Activated T-helper 1 cell treated with anti-CD3 and anti-CD28 coated beads, Interleukin-2, amount 50 U/mL, for 16 hours (primary cell): Measurements from ENCODE around the gene UBLCP1.
"Not testable (repeated sequence)": the region's sequence is repeated elsewhere in the genome, so short reads cannot be mapped to it uniquely, and the experiment has no call there.

ENCODE experiments used
- DNase-seq, 2 donors: peaks; one replicate each; pipeline ENCODE4 v3.0.0-alpha.2; 2020; ENCODE audit warnings: low read depth in 1 of 2, low spot score in 1 of 2

The UBLCP1 gene, protein sequence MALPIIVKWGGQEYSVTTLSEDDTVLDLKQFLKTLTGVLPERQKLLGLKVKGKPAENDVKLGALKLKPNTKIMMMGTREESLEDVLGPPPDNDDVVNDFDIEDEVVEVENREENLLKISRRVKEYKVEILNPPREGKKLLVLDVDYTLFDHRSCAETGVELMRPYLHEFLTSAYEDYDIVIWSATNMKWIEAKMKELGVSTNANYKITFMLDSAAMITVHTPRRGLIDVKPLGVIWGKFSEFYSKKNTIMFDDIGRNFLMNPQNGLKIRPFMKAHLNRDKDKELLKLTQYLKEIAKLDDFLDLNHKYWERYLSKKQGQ

DNA sequence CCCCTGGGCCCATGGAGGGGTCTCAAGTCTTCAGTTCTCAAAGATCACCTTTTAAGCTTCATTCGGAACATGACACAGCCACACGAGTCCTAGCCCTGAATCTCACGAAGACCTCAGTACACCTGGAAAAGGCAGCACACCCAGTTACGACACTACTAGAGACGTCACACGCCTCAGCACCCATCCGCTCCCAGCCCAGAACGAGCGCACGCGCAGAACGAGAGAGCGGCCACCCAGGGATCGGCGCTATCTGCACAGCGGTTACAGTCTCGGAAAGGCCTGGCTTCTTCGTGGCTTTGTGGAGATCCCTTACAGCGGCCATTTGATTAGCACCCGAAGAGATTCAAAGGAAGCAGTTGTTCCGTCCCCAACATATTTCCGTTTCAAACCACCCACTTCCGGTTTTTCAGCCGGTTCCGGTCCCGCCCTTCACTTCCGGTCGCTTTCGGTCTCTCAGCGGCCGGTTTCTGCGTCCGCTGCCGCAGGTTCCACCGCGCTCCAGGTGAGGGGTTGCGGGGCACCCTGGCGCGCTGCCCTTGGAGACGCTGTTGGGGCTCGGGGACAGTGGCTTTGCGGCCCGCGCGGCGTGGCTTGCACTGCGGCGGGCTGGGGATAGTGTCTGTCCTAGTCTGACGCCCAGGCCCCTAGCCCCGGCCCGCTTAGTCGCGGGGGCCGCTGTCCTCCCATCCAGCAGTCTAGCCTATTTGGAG lies at the start of gene UBLCP1:
TSS of gene UBLCP1 (plus strand) at position 432 of the 710 bp plus-strand sequence. CDS start 5,626 bp downstream, outside the sequence.
- peak; percentile 55 to 68 for DNase-seq

DNA sequence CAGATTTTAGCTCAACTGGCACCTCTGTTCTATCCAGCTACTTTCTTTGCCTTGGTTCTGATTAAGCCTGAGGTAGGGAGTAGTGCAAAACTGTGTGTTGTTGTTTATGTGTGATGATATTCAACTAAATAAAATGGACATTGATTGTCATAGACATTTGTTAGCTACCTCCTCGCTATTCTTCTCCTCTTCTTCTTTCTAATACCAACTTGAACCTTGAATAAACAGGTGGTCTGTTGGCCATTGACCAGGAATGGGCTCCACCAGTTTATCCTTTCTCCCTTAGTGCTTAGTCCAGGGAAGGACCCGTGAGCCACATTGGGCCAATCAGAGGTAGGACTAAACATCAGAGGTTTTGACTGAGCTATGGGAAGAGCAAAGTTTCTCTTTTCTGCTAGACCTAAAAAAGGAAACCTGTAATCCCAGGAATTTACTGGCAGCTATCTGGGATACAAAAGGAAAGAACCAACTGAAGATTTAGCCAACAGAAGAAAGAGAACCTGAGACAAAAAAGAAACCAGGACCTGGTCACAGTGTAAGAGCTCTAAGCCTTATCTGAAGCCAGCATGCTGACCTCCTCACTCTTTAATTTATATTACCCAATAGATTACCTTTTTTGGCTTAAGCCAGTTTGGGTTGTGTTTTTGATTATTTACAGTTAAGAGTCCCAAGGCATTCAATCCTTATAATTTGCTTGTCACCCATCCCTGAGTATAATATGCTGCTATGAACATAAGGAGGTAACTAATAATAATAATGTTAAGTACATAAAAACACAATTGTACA lies 48.4 kb upstream of the UBLCP1 start:
- DNase-seq = no peak

DNA sequence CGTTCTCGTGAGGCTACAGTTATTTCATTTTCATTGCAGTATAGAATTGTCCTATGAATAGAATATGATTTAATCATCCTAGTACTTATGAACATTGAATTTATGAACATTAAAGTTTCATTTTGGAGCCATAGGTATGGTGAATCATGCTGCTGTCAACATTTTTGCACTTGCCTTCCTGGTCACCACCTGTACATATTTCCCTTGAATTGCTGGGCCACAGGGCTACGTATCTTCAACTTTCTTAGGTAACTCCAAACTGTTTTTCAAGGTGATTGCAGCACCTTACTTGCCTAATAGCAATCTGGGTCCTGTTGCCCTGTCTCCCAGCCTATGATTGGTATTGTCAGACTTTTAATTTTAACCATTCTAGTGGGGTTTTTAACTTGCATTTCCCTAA lies 47.2 kb upstream of the UBLCP1 start:
- DNase-seq = no peak

DNA sequence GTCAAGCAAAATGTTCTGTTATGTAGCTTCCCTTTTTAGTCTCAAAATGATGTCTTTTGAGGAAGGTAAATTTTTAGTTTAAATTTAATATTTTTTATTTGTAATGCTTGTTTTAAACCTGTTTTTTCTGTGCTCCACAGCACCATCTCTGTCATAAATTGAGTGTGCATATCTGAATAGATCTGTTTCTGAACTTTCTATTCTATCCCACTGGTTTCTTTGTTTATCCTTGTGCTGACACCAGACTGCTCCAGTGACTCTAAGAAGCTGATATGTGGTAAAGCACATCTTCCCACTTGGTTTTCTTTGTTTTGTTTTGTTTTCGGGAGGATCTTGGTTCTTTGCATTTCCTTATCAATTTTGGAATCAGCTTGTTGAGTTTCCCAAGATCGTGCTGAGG lies 46.6 kb upstream of the UBLCP1 start:
- no peak for DNase-seq

DNA sequence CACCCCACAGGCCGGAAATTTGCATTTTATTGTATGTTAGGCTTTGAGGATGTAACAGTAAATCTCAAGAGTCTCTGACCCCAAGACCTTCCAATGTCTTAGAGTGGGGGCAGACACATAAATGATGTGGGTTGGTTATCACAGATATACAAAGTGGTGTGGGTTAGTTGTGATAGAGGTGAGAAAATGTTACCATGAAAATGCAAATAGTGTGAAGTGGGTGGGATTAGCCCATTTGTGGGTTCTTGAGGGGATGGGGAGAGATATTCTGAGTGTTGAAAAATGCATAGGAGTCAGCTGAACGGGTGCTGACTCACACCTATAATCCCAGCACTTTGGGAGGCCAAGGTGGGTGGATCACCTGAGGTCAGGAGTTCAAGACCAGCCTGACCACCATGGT lies 45.9 kb upstream of the UBLCP1 start:
- no peak for DNase-seq

DNA sequence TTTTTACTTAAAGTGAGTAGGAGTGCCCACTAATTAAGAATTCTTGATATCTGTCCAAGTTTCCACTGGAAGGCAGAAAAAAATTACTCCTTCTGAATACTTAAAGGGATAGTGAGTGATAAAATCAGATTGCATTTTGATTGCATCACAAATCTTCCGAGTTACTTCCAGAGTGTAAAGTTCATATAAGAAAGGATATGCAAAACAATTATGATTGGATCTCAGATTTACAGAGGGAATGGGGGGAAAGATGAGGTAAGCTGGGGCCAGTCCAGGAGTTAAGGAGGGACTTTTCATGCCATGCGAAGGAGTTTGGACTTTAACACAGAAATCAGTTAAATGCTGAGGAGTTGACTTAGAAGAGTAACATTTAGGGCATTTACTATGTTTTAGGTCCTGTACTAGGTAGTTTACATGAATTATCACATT lies 44.5 kb upstream of the UBLCP1 start:
- no peak for DNase-seq

DNA sequence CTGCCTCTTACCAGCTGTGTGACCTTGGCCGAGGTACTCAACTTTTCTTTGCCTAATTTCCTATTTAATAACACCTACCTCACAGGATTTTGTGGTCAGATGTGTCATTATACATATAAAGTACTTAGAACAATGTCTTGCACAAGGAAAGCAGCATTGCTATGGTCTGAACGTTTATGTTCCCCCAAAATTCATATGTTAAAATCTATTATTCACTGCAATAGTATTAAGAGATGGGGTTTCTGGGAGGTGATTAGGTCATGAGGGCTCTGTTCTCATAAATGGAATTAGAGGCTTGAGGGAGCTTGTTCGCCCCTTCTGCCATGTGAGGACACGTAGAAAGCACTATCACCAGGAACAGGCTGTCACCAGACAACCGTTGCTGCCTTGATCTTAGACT lies 42.9 kb upstream of the UBLCP1 start:
- no peak for DNase-seq

DNA sequence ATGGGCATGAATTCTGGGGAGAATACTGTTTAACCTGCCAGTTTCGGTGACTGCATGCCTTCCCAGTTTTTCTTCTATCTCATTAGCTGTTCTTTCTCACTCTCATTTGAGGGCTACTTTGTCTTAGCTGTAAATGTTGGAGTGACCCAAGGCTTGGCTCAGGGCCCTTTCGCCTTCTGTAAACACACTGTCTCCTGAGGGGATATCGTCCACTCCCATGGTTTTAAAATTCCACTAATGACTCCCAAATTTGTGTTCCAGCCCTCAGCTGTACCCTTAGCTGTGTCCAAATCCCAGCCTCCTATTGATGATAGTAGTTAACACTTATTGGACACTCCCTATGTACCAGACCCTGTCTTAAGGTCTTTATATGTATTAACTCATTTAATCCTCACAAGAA lies 39.6 kb upstream of the UBLCP1 start:
- no peak for DNase-seq

DNA sequence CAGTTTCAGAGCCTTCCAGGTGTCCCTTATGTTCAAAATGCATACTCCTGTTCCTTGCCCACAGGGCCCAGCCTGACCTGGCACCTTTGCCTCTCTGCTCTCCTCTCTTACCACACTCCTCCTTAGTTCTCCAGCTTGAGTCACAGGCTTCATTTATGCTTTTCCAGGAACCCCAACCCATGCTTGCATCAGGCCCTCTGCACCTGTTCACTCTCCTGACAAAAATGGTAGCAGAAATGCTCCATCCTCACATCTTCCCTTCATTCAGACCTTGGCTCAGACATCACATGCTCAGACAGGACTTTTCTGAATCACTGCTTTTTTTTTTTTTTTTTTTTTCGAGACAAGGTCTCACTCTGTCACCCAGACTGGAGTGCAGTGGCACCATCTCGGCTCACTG lies 38.6 kb upstream of the UBLCP1 start:
- DNase-seq = no peak

DNA sequence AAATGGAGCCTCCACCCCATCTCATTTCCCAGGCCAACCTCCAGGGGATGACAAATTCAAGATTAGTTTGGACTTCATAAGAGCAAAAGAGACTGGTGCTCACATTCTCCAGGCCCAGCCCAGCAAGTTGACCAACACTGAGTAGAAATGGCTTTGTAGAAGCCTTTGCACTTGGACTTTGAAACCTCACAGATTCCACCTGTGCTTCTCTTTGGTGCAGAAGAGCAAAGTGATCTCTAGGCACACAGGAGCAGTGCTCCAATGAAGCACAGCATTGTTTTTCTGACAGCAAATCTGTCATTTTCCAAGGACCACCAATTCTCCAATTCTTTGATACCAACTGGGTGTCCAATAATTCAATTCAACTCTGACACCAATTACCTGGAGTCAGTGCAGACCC lies 36.6 kb upstream of the UBLCP1 start:
- no peak for DNase-seq

DNA sequence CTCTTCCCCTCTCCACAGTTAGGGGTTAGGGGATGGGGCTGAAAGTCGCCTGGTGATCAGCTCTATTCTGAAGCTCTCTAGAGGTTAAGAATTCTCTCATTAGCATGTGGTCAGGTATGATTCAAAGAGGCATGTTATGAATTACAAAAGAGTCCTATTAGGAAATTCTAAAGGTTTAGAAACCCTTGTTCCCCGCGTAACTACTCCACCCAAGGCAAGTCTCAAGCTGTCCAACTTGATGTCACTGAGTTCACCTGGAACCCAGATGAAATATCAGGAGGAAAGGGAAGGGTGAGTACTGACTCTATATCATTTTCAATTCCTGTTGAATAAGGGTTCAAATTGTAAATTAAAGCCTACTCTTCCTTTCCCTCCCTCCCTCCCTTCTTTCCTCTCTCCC lies 35.6 kb upstream of the UBLCP1 start:
- DNase-seq = no peak

DNA sequence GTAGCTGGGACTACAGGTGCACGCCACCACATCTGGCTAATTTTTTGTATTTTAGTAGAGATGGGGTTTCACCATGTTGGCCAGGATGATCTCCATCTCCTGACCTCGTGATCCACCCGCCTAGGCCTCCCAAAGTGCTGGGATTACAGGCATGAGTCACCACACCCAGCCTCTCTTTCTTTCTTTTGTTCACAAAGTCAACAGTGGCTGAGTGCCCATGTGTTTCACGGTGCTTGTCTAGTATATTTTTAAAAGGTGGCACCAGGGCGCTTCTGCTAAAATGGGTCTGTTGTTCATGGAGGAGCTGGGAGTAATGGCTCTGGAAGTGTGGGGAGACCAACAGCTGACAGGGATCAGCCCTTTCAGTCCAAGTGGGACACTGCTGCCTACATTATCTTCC lies 35.0 kb upstream of the UBLCP1 start:
- not testable (repeated sequence) for DNase-seq

DNA sequence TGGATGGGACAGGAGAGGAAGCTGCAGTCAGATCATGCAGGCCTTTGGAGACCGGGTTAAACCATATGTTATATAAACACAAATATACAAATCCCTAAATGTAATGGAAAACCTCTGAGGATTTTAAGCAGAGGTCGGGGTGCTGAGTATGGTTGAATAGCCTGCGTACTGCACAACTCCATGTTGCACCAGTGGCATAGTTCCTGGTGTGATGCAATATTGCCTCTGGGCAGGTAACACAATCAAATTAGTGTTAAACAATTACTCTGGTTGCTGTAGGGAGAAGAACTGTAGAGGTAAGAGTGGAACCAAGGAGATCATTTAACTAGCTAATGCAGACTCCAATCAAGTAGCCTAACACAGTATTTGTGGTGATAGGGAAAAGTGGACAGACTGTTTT lies 32.4 kb upstream of the UBLCP1 start:
- DNase-seq = no peak

DNA sequence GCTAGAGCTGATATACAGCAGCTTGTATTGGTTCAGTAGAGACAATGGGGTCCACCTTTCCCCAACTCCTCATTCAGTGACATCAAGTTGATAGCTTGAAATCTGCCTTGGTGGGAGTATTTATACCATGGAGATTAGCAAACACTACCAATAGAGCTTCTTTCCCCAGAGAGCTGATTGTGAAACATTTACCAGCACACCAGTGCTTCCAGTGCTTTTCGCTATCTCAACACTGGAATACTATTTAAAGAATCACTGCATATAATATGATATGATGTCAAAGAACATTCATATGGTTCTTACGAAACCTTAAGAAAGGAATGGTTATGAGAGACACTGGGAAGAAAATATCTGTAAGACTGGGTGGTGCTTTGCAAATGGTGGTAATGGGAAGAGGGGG lies 31.9 kb upstream of the UBLCP1 start:
- no peak for DNase-seq

DNA sequence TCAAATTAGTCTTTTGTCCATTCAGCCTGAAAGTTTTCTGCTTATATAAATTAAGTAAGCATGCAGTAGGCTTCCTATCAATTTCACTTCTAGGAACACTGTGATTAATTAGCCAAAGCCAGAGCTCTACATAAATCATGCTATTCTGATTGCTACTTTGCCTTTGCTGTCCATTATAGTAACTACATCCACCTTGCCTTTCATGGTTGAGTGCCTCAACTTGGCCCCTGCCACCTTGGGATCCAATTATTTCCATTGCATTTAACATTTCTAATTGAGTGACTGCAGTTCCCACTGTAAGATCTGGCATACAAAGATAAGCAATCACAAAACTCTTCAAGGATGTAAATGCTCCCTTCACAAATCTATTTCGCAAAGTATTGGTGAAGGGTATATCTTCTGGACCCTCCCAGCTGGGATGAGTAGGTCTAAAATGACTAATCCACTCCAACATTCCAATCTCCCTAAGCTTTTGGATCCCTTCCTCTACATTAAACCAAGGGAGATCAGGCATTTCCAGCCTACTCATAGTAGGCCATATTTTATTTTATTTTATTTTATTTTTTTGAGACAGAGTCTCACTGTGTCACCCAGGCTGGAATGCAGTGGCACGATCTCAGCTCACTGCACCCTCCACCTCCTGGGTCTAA lies 27.1 kb upstream of the UBLCP1 start:
- DNase-seq = not testable (repeated sequence)

DNA sequence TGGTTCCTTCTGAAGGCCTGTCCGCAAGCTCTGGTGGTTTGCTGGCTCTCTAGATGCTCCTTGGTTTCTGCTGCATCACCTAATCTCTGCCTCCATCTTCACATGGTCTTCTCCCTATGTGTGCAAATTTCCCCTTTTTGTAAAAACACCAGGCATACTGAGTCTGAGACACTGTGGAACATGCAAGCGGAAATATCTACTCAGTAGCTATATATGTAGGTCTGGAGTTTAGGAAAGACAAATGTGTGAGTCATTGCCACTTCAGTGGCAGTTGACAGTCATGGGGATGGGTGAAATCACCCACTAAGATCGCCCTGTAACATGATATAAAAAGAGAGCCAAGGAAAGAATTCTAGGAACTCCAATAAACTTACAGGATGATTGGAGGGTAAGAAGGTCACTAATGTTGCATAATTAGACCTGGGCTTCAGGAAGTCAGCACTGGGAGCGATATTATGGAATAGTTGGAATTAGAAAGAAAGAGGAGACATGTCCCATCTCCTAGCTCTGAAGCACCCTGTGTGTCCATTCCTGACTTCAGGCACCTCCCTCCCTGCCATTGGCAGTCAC lies 22.7 kb upstream of the UBLCP1 start:
- no peak for DNase-seq

DNA sequence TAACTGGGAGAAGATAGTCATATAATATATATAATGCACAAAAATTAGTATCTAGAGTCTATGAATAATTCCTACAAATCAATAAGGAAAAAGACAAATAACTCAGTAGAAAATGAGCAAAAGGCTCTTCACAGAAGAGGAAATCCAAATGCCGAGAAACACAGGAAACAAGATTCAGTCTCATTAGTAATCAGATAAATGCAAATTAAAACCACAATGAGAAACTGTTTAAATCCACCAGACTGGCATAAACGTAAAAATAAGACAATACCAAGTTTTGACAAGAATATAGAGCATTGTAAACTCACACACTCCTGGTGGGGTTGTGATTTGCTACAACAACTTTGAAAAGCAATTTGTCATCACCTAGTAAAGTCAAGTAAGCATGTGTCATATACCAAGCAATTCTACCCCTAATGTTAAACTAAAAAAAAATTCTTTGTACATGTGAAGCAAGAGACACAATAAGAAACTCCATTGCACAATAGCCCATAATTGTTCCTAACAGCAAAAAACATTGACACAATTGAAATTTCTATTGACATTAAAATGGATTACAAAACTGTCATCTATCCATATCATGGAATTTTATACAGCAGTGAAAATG lies 21.0 kb upstream of the UBLCP1 start:
- no peak for DNase-seq

DNA sequence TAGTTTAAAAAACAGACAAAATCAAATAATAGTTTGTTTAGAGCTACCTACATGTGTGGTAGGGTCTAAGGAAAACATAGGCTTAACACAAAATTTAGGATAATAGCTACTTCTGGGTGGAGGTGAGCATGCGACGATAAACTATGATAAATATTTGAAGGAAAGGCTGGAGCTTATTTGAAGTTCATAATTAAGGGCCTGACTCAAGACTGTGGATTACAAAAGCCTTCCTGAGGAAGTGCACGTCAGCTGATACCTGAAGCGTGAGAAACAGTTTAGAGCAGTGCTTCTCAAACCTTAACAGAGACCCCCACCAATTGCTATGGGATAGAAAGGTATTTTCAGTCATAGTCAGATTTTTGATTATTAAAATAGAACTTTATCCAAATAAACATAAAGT lies 20.4 kb upstream of the UBLCP1 start:
- DNase-seq = no peak

DNA sequence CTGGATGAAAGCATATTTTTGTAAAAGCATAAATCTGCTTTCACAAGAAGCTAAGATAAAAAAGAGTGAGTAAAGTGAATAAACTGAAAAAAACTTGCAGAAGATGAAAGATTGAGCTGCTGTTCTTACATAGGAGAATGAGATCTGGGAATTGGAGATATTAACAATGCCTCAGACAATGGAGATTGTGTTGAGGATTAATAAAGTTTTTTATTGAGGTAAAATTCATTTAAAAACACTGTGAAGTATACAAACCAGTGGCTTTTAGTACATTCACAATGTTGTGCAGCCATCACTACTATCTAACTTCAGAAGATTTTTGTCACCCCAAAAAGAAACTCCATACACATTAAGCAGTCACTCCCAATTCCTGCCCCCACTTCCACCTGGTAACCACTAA lies 19.7 kb upstream of the UBLCP1 start:
- no peak for DNase-seq

DNA sequence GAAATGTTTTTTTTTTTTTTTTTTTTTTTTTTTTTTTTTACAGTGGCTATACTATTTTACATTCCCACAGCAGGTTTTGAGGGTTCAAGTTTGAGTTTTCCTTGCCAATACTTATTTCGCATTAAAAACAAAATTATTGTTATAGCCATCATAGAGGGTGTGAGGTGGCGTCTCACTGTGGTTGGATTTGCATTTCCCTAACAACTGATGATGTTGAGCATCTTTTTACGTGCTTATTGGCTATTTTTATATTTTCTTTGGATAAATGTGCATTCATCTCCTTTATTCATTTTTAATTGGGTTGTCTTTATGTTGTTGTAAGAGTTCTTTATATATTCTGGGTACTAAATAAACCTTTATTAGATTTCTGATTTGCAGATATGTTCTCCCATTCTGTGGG lies 18.9 kb upstream of the UBLCP1 start:
- no peak for DNase-seq

DNA sequence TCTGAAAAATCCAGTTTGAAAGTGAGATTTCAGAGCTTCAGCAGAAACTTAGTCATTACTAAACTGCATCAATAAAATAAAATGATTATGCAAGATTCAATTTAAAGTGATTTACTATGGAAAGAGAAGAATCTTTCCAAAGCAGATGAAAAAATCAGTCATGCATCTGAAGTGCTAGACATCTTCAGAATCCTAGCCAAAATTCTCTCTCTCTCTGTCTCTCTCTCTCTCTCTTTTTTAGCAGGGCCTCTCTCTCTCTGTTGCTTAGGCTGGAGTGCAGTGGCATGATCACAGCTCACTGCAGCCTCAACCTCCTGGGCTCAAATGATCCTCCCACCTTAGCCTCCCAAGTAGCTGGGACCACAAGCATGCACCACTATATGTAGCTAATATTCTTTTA lies 18.2 kb upstream of the UBLCP1 start:
- no peak for DNase-seq
